ENCODE data around the gene CASK. TPM values are rescaled to one million over a fixed set of nuclear protein-coding genes. Genes with fewer than 3 reads are reported as not detected.
"Not testable (repeated sequence)": the region's sequence is repeated elsewhere in the genome, so short reads cannot be mapped to it uniquely, and the experiment has no call there.

Gene CASK
- total and polyA plus RNA-seq, 2 donors = 14.9 to 71.2 TPM

DNA sequence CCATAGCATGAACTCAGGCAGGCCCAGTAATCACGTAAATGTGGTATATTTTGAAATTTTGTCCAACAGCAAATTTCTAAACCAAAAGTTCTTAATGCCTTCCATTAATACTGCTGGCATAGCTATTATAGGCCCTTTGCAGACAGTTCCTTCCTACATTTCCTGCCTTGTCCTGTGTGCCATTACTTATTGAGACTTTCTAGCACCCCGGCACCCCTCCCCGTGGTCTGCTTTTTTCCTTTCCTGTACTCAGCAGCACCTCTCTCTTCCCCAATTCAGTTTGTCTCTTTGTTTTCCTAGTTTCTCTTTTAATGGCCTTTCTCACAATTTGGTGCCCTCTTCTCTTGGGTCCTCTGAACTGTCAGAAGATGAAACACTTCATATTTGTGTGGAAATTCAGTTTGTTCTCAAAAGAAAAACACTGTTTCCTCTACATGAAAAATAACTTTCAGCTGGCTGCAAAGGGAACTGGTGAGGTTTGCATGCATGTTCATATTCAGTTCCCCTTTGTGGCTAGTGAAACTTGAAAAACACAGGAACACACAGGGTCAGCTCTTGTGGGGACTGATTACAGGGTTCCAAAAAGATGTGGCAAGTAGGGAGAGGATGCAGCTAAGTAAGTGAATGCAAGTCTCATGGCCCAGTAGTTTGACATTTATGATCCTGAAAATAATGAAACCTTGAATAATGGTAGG is 217.5 kb downstream of the CASK start:
- Histone ChIP-seq H3K27ac (ENCODE audit: low read depth) (no peak overlapping the region), H3K4me3 (ENCODE audit: low read depth, low read length) (no peak overlapping the region), H3K36me3 (ENCODE audit: insufficient read depth) (no peaks in the 10 kb centered on the region), H3K4me1 (ENCODE audit: insufficient read depth) (no peaks in the 10 kb centered on the region)
- WGBS = 90% methylated on average over 3 of the region's 3 CpGs
- no peak for DNase-seq (ENCODE audit: extremely low spot score)

GRCh38 chrX:41705042-41705441 is 218.3 kb downstream of the CASK start:
- Histone ChIP-seq H3K36me3 (ENCODE audit: insufficient read depth) (no peaks in the 10 kb centered on the region), H3K4me3 (ENCODE audit: low read depth, low read length) (no peak overlapping the region), H3K4me1 (ENCODE audit: insufficient read depth) (no peaks in the 10 kb centered on the region), H3K27ac (ENCODE audit: low read depth) (no peak overlapping the region)
- 100% methylated on average over 1 of the region's 1 CpG for WGBS
- no peak for DNase-seq (ENCODE audit: extremely low spot score)

- H3K4me3 ChIP-seq (ENCODE audit: low read depth, low read length) = no peak overlapping the region
- DNase-seq (ENCODE audit: extremely low spot score) = no peak
- H3K4me1 ChIP-seq (ENCODE audit: insufficient read depth) = no peaks in the 10 kb centered on the region
- H3K36me3 ChIP-seq (ENCODE audit: insufficient read depth) = no peaks in the 10 kb centered on the region
- H3K27ac ChIP-seq (ENCODE audit: low read depth) = no peak overlapping the region
Measured at GRCh38 chrX:41703574-41704029, 219.8 kb downstream of the CASK start.

DNA sequence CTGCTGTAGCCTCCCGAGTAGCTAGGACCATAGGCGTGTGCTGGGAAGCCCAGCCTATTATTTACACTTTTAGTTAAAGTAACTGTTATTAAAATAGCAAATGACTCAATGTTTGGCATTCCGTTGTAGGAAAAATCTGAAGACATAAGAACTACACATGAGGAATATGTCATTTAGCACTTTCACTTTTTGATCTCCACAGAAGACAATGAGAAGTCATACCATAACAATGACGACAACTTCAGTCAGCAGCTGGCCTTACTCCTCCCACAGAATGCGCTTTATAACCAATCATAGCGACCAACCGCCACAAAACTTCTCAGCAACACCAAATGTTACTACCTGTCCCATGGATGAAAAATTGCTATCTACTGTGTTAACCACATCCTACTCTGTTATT is 227.9 kb downstream of the CASK start:
- no peak for DNase-seq (ENCODE audit: extremely low spot score)
- H3K4me3 ChIP-seq (ENCODE audit: low read depth, low read length) = no peak overlapping the region
- WGBS = 82% methylated on average over 7 of the region's 7 CpGs
- no peak overlapping the region for H3K27ac ChIP-seq (ENCODE audit: low read depth)
- no peaks in the 10 kb centered on the region for H3K4me1 ChIP-seq (ENCODE audit: insufficient read depth)
- no peaks in the 10 kb centered on the region for H3K36me3 ChIP-seq (ENCODE audit: insufficient read depth)

- H3K27ac ChIP-seq (ENCODE audit: low read depth) = no peak overlapping the region
- no peaks in the 10 kb centered on the region for H3K36me3 ChIP-seq (ENCODE audit: insufficient read depth)
- DNase-seq (ENCODE audit: extremely low spot score) = no peak
- WGBS = 96% methylated on average over 3 of the region's 3 CpGs
- H3K4me1 ChIP-seq (ENCODE audit: insufficient read depth) = no peaks in the 10 kb centered on the region
- no peak overlapping the region for H3K4me3 ChIP-seq (ENCODE audit: low read depth, low read length)
Measured at GRCh38 chrX:41693024-41693423, 230.3 kb downstream of the CASK start.

- no peak for DNase-seq (ENCODE audit: extremely low spot score)
- 67% methylated on average over 1 of the region's 1 CpG for WGBS
- Histone ChIP-seq H3K27ac (ENCODE audit: low read depth) (no peak overlapping the region), H3K4me3 (ENCODE audit: low read depth, low read length) (no peak overlapping the region), H3K4me1 (ENCODE audit: insufficient read depth) (no peaks in the 10 kb centered on the region), H3K36me3 (ENCODE audit: insufficient read depth) (no peaks in the 10 kb centered on the region)
Measured at GRCh38 chrX:41692162-41692749, 231.1 kb downstream of the CASK start.

GRCh38 chrX:41689711-41690110 is 233.6 kb downstream of the CASK start:
- DNase-seq (ENCODE audit: extremely low spot score) = no peak

DNA sequence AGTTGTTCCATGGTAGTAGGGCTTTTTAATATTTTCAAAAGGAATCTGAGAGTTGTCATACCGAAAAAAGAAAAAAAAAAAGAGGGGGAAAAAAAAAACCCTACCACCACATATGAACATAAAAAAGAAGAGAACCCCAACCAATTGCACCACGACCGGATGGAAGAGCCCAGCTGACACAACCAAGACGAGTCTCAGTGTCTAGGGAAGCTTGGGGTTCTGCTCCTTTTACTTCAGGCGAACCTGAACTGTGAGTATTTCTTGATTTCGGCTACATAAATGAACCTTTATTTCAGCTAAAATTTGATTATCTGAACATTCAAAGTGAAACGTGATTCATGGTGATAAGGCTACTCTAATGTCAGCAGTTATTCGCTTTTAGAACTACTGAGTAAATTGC is 234.5 kb downstream of the CASK start, which contains the start of gene GPR34:
Gene GPR34, plus strand, starts transcription at position 139 of the 400 bp plus-strand sequence. CDS start 6,661 bp downstream, outside the sequence.
- DNase-seq (ENCODE audit: extremely low spot score) = no peak
- H3K27ac ChIP-seq (ENCODE audit: low read depth) = no peak within 1 kb of the TSS
- H3K4me3 ChIP-seq (ENCODE audit: low read depth, low read length) = no peak within 1 kb of the TSS
- WGBS = 70% methylated on average over 8 of the region's 8 CpGs
- H3K4me1 ChIP-seq (ENCODE audit: insufficient read depth) = no peaks in the 10 kb centered on the region
- H3K36me3 ChIP-seq (ENCODE audit: insufficient read depth) = no peaks in the 10 kb centered on the region

More at GRCh38 chrX:41689711-41690110, 233.6 kb downstream of the CASK start:
- Histone ChIP-seq H3K27ac (ENCODE audit: low read depth) (no peak overlapping the region), H3K4me3 (ENCODE audit: low read depth, low read length) (no peak overlapping the region), H3K4me1 (ENCODE audit: insufficient read depth) (no peaks in the 10 kb centered on the region), H3K36me3 (ENCODE audit: insufficient read depth) (no peaks in the 10 kb centered on the region)
- WGBS = 76% methylated on average over 3 of the region's 3 CpGs

- Histone ChIP-seq H3K36me3 (ENCODE audit: insufficient read depth) (no peaks in the 10 kb centered on the region), H3K4me3 (ENCODE audit: low read depth, low read length) (no peak overlapping the region), H3K4me1 (ENCODE audit: insufficient read depth) (no peaks in the 10 kb centered on the region), H3K27ac (ENCODE audit: low read depth) (no peak overlapping the region)
- WGBS = 68% methylated on average over 2 of the region's 2 CpGs
- no peak for DNase-seq (ENCODE audit: extremely low spot score)
Measured at GRCh38 chrX:41688156-41688555, 235.2 kb downstream of the CASK start.

- Histone ChIP-seq H3K4me1 (ENCODE audit: insufficient read depth) (no peaks in the 10 kb centered on the region), H3K27ac (ENCODE audit: low read depth) (no peak overlapping the region), H3K36me3 (ENCODE audit: insufficient read depth) (no peaks in the 10 kb centered on the region), H3K4me3 (ENCODE audit: low read depth, low read length) (no peak overlapping the region)
- 88% methylated on average over 4 of the region's 4 CpGs for WGBS
- no peak for DNase-seq (ENCODE audit: extremely low spot score)
Measured at GRCh38 chrX:41686788-41687187, 236.6 kb downstream of the CASK start.

- Histone ChIP-seq H3K36me3 (ENCODE audit: insufficient read depth) (no peaks in the 10 kb centered on the region), H3K27ac (ENCODE audit: low read depth) (no peak overlapping the region), H3K4me3 (ENCODE audit: low read depth, low read length) (no peak overlapping the region), H3K4me1 (ENCODE audit: insufficient read depth) (no peaks in the 10 kb centered on the region)
- DNase-seq (ENCODE audit: extremely low spot score) = no peak
- WGBS = 97% methylated on average over 2 of the region's 2 CpGs
Measured at GRCh38 chrX:41684940-41685339, 238.4 kb downstream of the CASK start.

GRCh38 chrX:41684138-41684537 is 239.2 kb downstream of the CASK start:
- no peaks in the 10 kb centered on the region for H3K4me1 ChIP-seq (ENCODE audit: insufficient read depth)
- no peak overlapping the region for H3K27ac ChIP-seq (ENCODE audit: low read depth)
- no peak overlapping the region for H3K4me3 ChIP-seq (ENCODE audit: low read depth, low read length)
- 53% methylated on average over 3 of the region's 3 CpGs for WGBS
- no peaks in the 10 kb centered on the region for H3K36me3 ChIP-seq (ENCODE audit: insufficient read depth)
- no peak for DNase-seq (ENCODE audit: extremely low spot score)

- 66% methylated on average over 6 of the region's 6 CpGs for WGBS
- no peaks in the 10 kb centered on the region for H3K4me1 ChIP-seq (ENCODE audit: insufficient read depth)
- H3K27ac ChIP-seq (ENCODE audit: low read depth) = no peak overlapping the region
- no peak for DNase-seq (ENCODE audit: extremely low spot score)
- no peaks in the 10 kb centered on the region for H3K36me3 ChIP-seq (ENCODE audit: insufficient read depth)
- H3K4me3 ChIP-seq (ENCODE audit: low read depth, low read length) = no peak overlapping the region
Measured at GRCh38 chrX:41677183-41678060, 245.9 kb downstream of the CASK start.

GRCh38 chrX:41676361-41676760 is 247.0 kb downstream of the CASK start:
- not testable (repeated sequence) for H3K4me1 ChIP-seq (ENCODE audit: insufficient read depth); DNase-seq (ENCODE audit: extremely low spot score); H3K27ac ChIP-seq (ENCODE audit: low read depth); H3K36me3 ChIP-seq (ENCODE audit: insufficient read depth); H3K4me3 ChIP-seq (ENCODE audit: low read depth, low read length)
- 98% methylated on average over 15 of the region's 15 CpGs for WGBS
